H1 (cell line): ENCODE measurements around the gene LIG1. TPM values are rescaled to one million over a fixed set of nuclear protein-coding genes. Genes with fewer than 3 reads are reported as not detected.

Experiments
- CTCF ChIA-PET: fragments of 300-600 bp; sonication (Branson Sonifier 250); formaldehyde crosslinking; loops from one replicate; lab custom pipeline; 2021; ENCODE audit not compliant: partially characterized antibody; lab: Charles Lee
- POLR2A ChIA-PET: fragments of 300-600 bp; sonication (Branson Sonifier 250); formaldehyde crosslinking; loops from one replicate; lab custom pipeline; 2021; ENCODE audit warnings: inconsistent platforms; ENCODE audit not compliant: partially characterized antibody; lab: Charles Lee
- DNase-seq, 2 experiments: peaks; one replicate each; pipeline versions ENCODE4 v3.0.0 to v3.0.0-alpha.2; 2010 to 2022; ENCODE audit warnings: low spot score in 2 of 2, low read depth in 1 of 2, mixed read lengths in 1 of 2
- FAIRE-seq: peaks from 2 replicates; lab custom pipeline; 2011; peaks lifted over from hg19 to GRCh38; lab: Jason Lieb, UNC
- H2AFZ ChIP-seq: 2 replicates; pipeline ENCODE4 v1.8.1; 2012; ENCODE audit warnings: low read length, inconsistent platforms
- H2AK5ac ChIP-seq: 2 replicates; pipeline ENCODE4 v1.6.1; 2013; ENCODE audit warnings: low read depth, low read length
- H2BK120ac ChIP-seq: replicated peaks from 2 replicates; pipeline ENCODE3; 2013; ENCODE audit warnings: low read depth, low read length, inconsistent platforms
- H2BK12ac ChIP-seq: 2 replicates; pipeline ENCODE4 v1.6.1; 2013; ENCODE audit warnings: low read depth, low read length
- H2BK15ac ChIP-seq: 2 replicates; pipeline ENCODE4 v1.6.1; 2013; ENCODE audit warnings: low read length
- H2BK20ac ChIP-seq: 2 replicates; pipeline ENCODE4 v1.6.1; 2013; ENCODE audit warnings: low read length
- H2BK5ac ChIP-seq: 2 replicates; pipeline ENCODE4 v1.6.1; 2013; ENCODE audit warnings: low read depth, low read length
- H3K14ac ChIP-seq: 2 replicates; pipeline ENCODE4 v1.6.1; 2013; ENCODE audit warnings: inconsistent platforms; ENCODE audit not compliant: insufficient read length
- H3K18ac ChIP-seq: 2 replicates; pipeline ENCODE4 v1.6.1; 2013; ENCODE audit warnings: low read length; ENCODE audit errors: extremely low read depth
- H3K23ac ChIP-seq: 2 replicates; pipeline ENCODE4 v1.6.1; 2013; ENCODE audit warnings: inconsistent platforms; ENCODE audit not compliant: insufficient read length
- H3K23me2 ChIP-seq: 2 replicates; pipeline ENCODE4 v1.6.1; 2013; ENCODE audit warnings: low read depth, low read length
- H3K27ac ChIP-seq: 2 replicates; pipeline ENCODE4 v1.6.1; 2011; ENCODE audit warnings: low read depth, low read length, inconsistent platforms
- H3K27me3 ChIP-seq, 4 experiments: replicated peaks in 1 of 4; 1 replicate in 1 of 4; 2 replicates in 3 of 4; pipeline versions ENCODE4 v1.6.1 to v1.8.1; 2011 to 2013; ENCODE audit warnings: low read length in 3 of 4, mild to moderate bottlenecking in 3 of 4, inconsistent platforms in 2 of 4, mixed read lengths in 2 of 4, moderate library complexity in 1 of 4; ENCODE audit not compliant: control insufficient read depth in 3 of 4, insufficient read depth in 3 of 4; ENCODE audit errors: extremely low read depth in 1 of 4
- H3K36me3 ChIP-seq, 4 experiments: 2 replicates each; pipeline versions ENCODE4 v1.6.1 to v1.8.1; 2011 to 2013; ENCODE audit warnings: mild to moderate bottlenecking in 4 of 4, low read length in 3 of 4, moderate library complexity in 2 of 4, control low read depth in 1 of 4, inconsistent platforms in 1 of 4; ENCODE audit not compliant: insufficient read depth in 4 of 4, control insufficient read depth in 2 of 4
- H3K4ac ChIP-seq: replicated peaks from 2 replicates; pipeline ENCODE3; 2013; ENCODE audit warnings: low read length, low read depth, mixed read lengths, inconsistent platforms; ENCODE audit not compliant: insufficient read length
- H3K4me1 ChIP-seq, 4 experiments: replicated peaks in 1 of 4; 1 replicate in 1 of 4; 2 replicates in 3 of 4; pipeline versions ENCODE4 v1.6.1 to v1.8.1; 2011 to 2013; ENCODE audit warnings: low read length in 3 of 4, inconsistent platforms in 2 of 4, mixed read lengths in 1 of 4; ENCODE audit not compliant: insufficient read depth in 4 of 4, control insufficient read depth in 3 of 4
- H3K4me2 ChIP-seq, 2 experiments: 2 replicates each; pipeline versions ENCODE4 v1.6.1 to v1.8.1; 2011 to 2013; ENCODE audit warnings: low read depth in 2 of 2, low read length in 2 of 2, control low read depth in 1 of 2, inconsistent platforms in 1 of 2, mild to moderate bottlenecking in 1 of 2; ENCODE audit not compliant: insufficient read depth in 1 of 2
- H3K4me3 ChIP-seq, 4 experiments: fragments of 200-600, 300-600 bp in 1 of 4; sonication (generic), shearing (Covaris generic), sonication (Bioruptor Twin) in 1 of 4; 2 replicates each; pipeline versions ENCODE4 v1.5.1 to v1.8.1; 2011 to 2016; ENCODE audit warnings: low read length in 4 of 4, low read depth in 3 of 4, control low read depth in 2 of 4, inconsistent platforms in 2 of 4, mild to moderate bottlenecking in 2 of 4, mixed read lengths in 1 of 4, moderate library complexity in 1 of 4; ENCODE audit not compliant: insufficient read depth in 2 of 4; ENCODE audit errors: extremely low read depth in 1 of 4
- H3K56ac ChIP-seq: replicated peaks from 2 replicates; pipeline ENCODE3; 2013; ENCODE audit warnings: low read depth, mild to moderate bottlenecking, mixed read lengths, low read length, inconsistent platforms; ENCODE audit not compliant: insufficient read length
- H3K79me1 ChIP-seq: 2 replicates; pipeline ENCODE4 v1.6.1; 2013; ENCODE audit warnings: low read depth, low read length, control low read depth
- H3K79me2 ChIP-seq, 2 experiments: 2 replicates each; pipeline versions ENCODE4 v1.6.1 to v1.8.1; 2012 to 2013; ENCODE audit warnings: low read length in 2 of 2, mild to moderate bottlenecking in 2 of 2, inconsistent platforms in 1 of 2; ENCODE audit not compliant: insufficient read depth in 2 of 2, control insufficient read depth in 1 of 2
- H3K9ac ChIP-seq, 4 experiments: replicated peaks in 1 of 4; 1 replicate in 1 of 4; 2 replicates in 3 of 4; pipeline versions ENCODE4 v1.6.1 to v1.8.1; 2011 to 2013; ENCODE audit warnings: low read depth in 3 of 4, low read length in 3 of 4, control low read depth in 2 of 4, mild to moderate bottlenecking in 2 of 4, moderate library complexity in 2 of 4, inconsistent platforms in 1 of 4; ENCODE audit errors: extremely low read depth in 1 of 4
- H3K9me3 ChIP-seq, 2 experiments: 2 replicates each; pipeline versions ENCODE4 v1.6.1 to v1.8.1; 2012 to 2013; ENCODE audit warnings: mild to moderate bottlenecking in 2 of 2, moderate library complexity in 2 of 2, control low read depth in 1 of 2, inconsistent platforms in 1 of 2, low read depth in 1 of 2, low read length in 1 of 2, mixed read lengths in 1 of 2; ENCODE audit not compliant: insufficient read depth in 2 of 2
- H4K20me1 ChIP-seq, 2 experiments: replicated peaks in 1 of 2; 2 replicates each; pipeline versions ENCODE3 to v1.8.1; 2011 to 2013; ENCODE audit warnings: inconsistent platforms in 2 of 2, low read length in 2 of 2, mild to moderate bottlenecking in 1 of 2; ENCODE audit not compliant: insufficient read depth in 2 of 2, control insufficient read depth in 1 of 2
- H4K5ac ChIP-seq: 2 replicates; pipeline ENCODE4 v1.6.1; 2013; ENCODE audit warnings: low read length, low read depth, mixed read lengths, inconsistent platforms; ENCODE audit not compliant: insufficient read length
- H4K8ac ChIP-seq: 2 replicates; pipeline ENCODE4 v1.8.0; 2013; ENCODE audit warnings: mild to moderate bottlenecking, moderate library complexity, low read length, inconsistent platforms; ENCODE audit not compliant: insufficient read depth; ENCODE audit errors: extremely low read depth
- H4K91ac ChIP-seq: replicated peaks from 2 replicates; pipeline ENCODE3; 2013; ENCODE audit warnings: low read length, mixed read lengths, inconsistent platforms; ENCODE audit not compliant: insufficient read length
- EZH2 ChIP-seq: fragments of 200-600 bp; sonication (generic); IDR thresholded peaks from 2 replicates; pipeline ENCODE4 v1.7.1; 2012; ENCODE audit warnings: low read depth, mild to moderate bottlenecking, moderate library complexity, low read length, inconsistent platforms; ENCODE audit not compliant: severe bottlenecking
- HDAC6 ChIP-seq: IDR thresholded peaks from one replicate; pipeline ENCODE4 v1.7.1; 2012; ENCODE audit warnings: low read depth, mild to moderate bottlenecking, inconsistent platforms, low read length, moderate library complexity
- KDM4A ChIP-seq: IDR thresholded peaks from one replicate; pipeline ENCODE4 v1.7.1; 2012; ENCODE audit warnings: low read depth, mild to moderate bottlenecking, moderate library complexity, low read length, inconsistent platforms; ENCODE audit not compliant: severe bottlenecking
- KDM5A ChIP-seq: fragments of 200-600 bp; IDR thresholded peaks from 2 replicates; pipeline ENCODE4 v1.7.1; 2012; ENCODE audit warnings: mild to moderate bottlenecking, low read length, inconsistent platforms, mixed read lengths
- RAD21 ChIP-seq, 2 experiments: IDR thresholded peaks in 1 of 2; conservative IDR thresholded peaks in 1 of 2; 2 replicates each; pipeline ENCODE4 v1.6.1; 2011; ENCODE audit warnings: low read depth in 2 of 2, low read length in 2 of 2, improper control_type of control experiment in 1 of 2, inconsistent platforms in 1 of 2, mild to moderate bottlenecking in 1 of 2, moderate library complexity in 1 of 2
- RNF2 ChIP-seq: fragments of 200-900, 300-1000 bp; sonication (generic); IDR thresholded peaks from 2 replicates; pipeline ENCODE4 v1.7.1; 2016; ENCODE audit warnings: borderline replicate concordance, low read depth, mild to moderate bottlenecking, antibody characterized with exemption, low read length; ENCODE audit not compliant: poor library complexity, severe bottlenecking; ENCODE audit errors: missing control alignments
- SAP30 ChIP-seq: fragments of 300-600 bp; sonication (generic); IDR thresholded peaks from 2 replicates; pipeline ENCODE4 v1.7.1; 2012; ENCODE audit warnings: low read length, moderate library complexity, mild to moderate bottlenecking, inconsistent platforms; ENCODE audit not compliant: insufficient read depth, insufficient replicate concordance
- SIX5 ChIP-seq: IDR thresholded peaks from 2 replicates; pipeline ENCODE4 v1.6.1; 2011; ENCODE audit warnings: mild to moderate bottlenecking, low read depth, low read length
- SP2 ChIP-seq: IDR thresholded peaks from 2 replicates; pipeline ENCODE4 v1.6.1; 2012; ENCODE audit warnings: mild to moderate bottlenecking, low read length, inconsistent platforms
- SRF ChIP-seq: IDR thresholded peaks from 2 replicates; pipeline ENCODE4 v1.6.1; 2011; ENCODE audit warnings: mild to moderate bottlenecking, low read depth, low read length, moderate library complexity
- SUZ12 ChIP-seq: fragments of 200-600 bp; sonication (generic); IDR thresholded peaks from 2 replicates; pipeline ENCODE4 v1.6.1; 2012; ENCODE audit warnings: mild to moderate bottlenecking, inconsistent platforms, low read length, moderate library complexity, mixed read lengths
- TAF1 ChIP-seq: IDR thresholded peaks from 2 replicates; pipeline ENCODE4 v1.6.1; 2011; ENCODE audit warnings: mild to moderate bottlenecking, low read depth, low read length
- TEAD4 ChIP-seq: IDR thresholded peaks from 2 replicates; pipeline ENCODE4 v1.6.1; 2012; ENCODE audit warnings: low read depth, low read length, inconsistent platforms, mixed read lengths
- WGBS, 2 experiments: shearing (Covaris generic) in 1 of 2; methylation state at CpG; one replicate each; pipeline versions ENCODE4 v1.1.6 to v1.1.7; 2013 to 2015; ENCODE audit warnings: low lambda C conversion rate in 2 of 2, mixed read lengths in 2 of 2, inconsistent platforms in 1 of 2, low coverage in 1 of 2, missing lambda C conversion rate in 1 of 2; ENCODE audit not compliant: insufficient replicate concordance in 2 of 2, insufficient coverage in 1 of 2, insufficient read length in 1 of 2; ENCODE audit errors: extremely low coverage in 1 of 2, missing lambda C conversion rate in 1 of 2; 5-methylcytosine and 5-hydroxymethylcytosine counted together
- polyA plus RNA-seq, 7 experiments: library from polyadenylated mRNA; depleted of rRNA in 3 of 7; stranded (reverse) in 5 of 7; unstranded in 2 of 7; fragments of >200 nt in 5 of 7; fragments of 200-250 nt in 2 of 7; gene quantifications; 1 replicate in 5 of 7; 2 replicates in 1 of 7; 4 replicates in 1 of 7; pipeline versions ENCODE4 v1.2.1 to v1.2.3, GENCODE V29; 2011 to 2013; ENCODE audit warnings: missing spikeins in 2 of 7, mixed read lengths in 2 of 7
- total RNA-seq: library from RNA; stranded (reverse); fragmentation: NEBNext Ultra II Directional; extraction: Animal tissue kit (Norgen Biotek cat#: 25700); gene quantifications from 2 replicates; pipeline ENCODE4 v1.2.1, GENCODE V29; 2021

The LIG1 gene
- total and polyA plus RNA-seq, 2 of the 8 experiments (the other 6 are each of a cell fraction or from before 2014, with no cell fraction given), result 67.6 to 113 TPM

DNA sequence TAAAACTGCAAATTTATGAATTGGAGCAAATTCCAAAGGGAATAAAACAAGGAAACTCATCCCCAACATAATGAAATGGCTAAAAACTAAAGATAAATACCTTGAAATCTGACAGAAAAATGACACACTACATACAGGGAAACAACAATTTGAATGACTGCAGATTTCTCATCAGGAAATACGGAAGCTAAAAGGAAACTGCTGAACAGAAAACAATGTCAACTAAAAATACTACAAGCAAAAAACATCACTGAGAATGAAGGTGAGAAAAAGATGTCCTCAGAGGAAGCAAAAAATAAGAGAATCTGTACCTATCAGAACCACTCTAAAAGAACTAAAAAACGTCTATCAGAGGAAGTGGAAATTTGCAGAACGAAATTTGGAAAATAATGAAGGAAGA, 39.9 kb upstream of the LIG1 start:
- no peaks in the 10 kb centered on the region; a peak in 1 of 7 replicates for H3K27me3 ChIP-seq
- no peak overlapping the region for H3K27ac ChIP-seq
- no peak for FAIRE-seq
- ChIA-PET CTCF (interaction anchor here (1.0 kb wide), 1 partner anchor 10 kb away, joined by 5 read pairs; no protein-coding TSS in a partner anchor), POLR2A (no interaction called here)
- no peaks in the 10 kb centered on the region for H4K20me1 ChIP-seq
- no peak overlapping the region for H3K23ac ChIP-seq
- TF ChIP-seq SAP30 (no peak), SUZ12 (no peak), HDAC6 (no peak), SIX5 (no peak), EZH2 (no peak), KDM5A (no peak), SP2 (no peak), RAD21 (IDR thresholded peaks at IDR 0.05 in 1 of 2, conservative IDR thresholded peaks at IDR 0.05 in 1 of 2; ENCODE audit: low read depth in 2 of 2, low read length in 2 of 2) (no peak), RNF2 (no peak), SRF (no peak), KDM4A (no peak), TEAD4 (no peak), TAF1 (no peak)
- H3K9me3 ChIP-seq, result no peaks in the 10 kb centered on the region
- H2BK12ac ChIP-seq, result no peak overlapping the region
- H3K56ac ChIP-seq, result no peak overlapping the region
- H2BK20ac ChIP-seq, result no peak overlapping the region
- H3K36me3 ChIP-seq, result no peaks in the 10 kb centered on the region
- H4K8ac ChIP-seq, result no peak overlapping the region
- H3K4me1 ChIP-seq, result no peaks in the 10 kb centered on the region
- no peak overlapping the region for H2BK5ac ChIP-seq
- H3K9ac ChIP-seq, result no peak overlapping the region
- DNase-seq, result no peak
- H3K79me2 ChIP-seq, result no peaks in the 10 kb centered on the region
- no peak overlapping the region for H3K4me2 ChIP-seq
- WGBS, 2 experiments, result 83% methylated on average over 3 of the region's 3 CpGs; no CpG with 5 or more reads in 1 of the 2 experiments
- no peak overlapping the region for H3K18ac ChIP-seq
- H2BK15ac ChIP-seq, result no peak overlapping the region
- H2AFZ ChIP-seq, result no peak overlapping the region
- H2BK120ac ChIP-seq, result no peak overlapping the region
- H4K91ac ChIP-seq, result no peak overlapping the region
- no peak overlapping the region for H3K4me3 ChIP-seq
- no peaks in the 10 kb centered on the region for H3K23me2 ChIP-seq
- H3K4ac ChIP-seq, result no peak overlapping the region
- H2AK5ac ChIP-seq, result no peak overlapping the region
- H3K79me1 ChIP-seq, result no peaks in the 10 kb centered on the region
- H4K5ac ChIP-seq, result no peak overlapping the region
- H3K14ac ChIP-seq, result no peak overlapping the region
